HEK293T (cell line): ENCODE measurements around the gene DSPP.
"Not testable (repeated sequence)": the region's sequence is repeated elsewhere in the genome, so short reads cannot be mapped to it uniquely, and the experiment has no call there.

ENCODE experiments used
- CTCF ChIA-PET: fragments of 350-600 bp; formaldehyde crosslinking; extraction: SDS; loops from one replicate; lab custom pipeline; 2021; ENCODE audit warnings: antibody characterized with exemption, inconsistent platforms; lab: Yijun Ruan, JAX
- POLR2A ChIA-PET: fragments of 350-600 bp; formaldehyde crosslinking; extraction: SDS; loops from one replicate; lab custom pipeline; 2020; ENCODE audit warnings: antibody characterized with exemption, inconsistent platforms; lab: Yijun Ruan, JAX
- DNase-seq: peaks from one replicate; pipeline ENCODE4 v3.0.0; 2012; ENCODE audit warnings: mixed read lengths; ENCODE audit errors: extremely low spot score
- ARNT ChIP-seq: fragments of 450-650 bp; IDR thresholded peaks from 2 replicates; pipeline ENCODE4 v1.6.1; 2017; ENCODE audit warnings: mild to moderate bottlenecking
- BHLHE40 ChIP-seq: fragments of 450-650 bp; IDR thresholded peaks from 2 replicates; pipeline ENCODE4 v1.6.1; 2016; ENCODE audit warnings: mild to moderate bottlenecking, moderate library complexity, borderline replicate concordance
- CTBP1 ChIP-seq: fragments of 450-650 bp; IDR thresholded peaks from 2 replicates; pipeline ENCODE4 v1.6.1; 2016; ENCODE audit warnings: borderline replicate concordance
- ELF4 ChIP-seq: fragments of 450-650 bp; IDR thresholded peaks from 2 replicates; pipeline ENCODE4 v1.6.1; 2017; ENCODE audit warnings: antibody characterized with exemption
- FOXA1 ChIP-seq: fragments of 450-650 bp; IDR thresholded peaks from 2 replicates; pipeline ENCODE4 v1.6.1; 2016; ENCODE audit warnings: mild to moderate bottlenecking
- FOXK2 ChIP-seq: fragments of 450-650 bp; IDR thresholded peaks from 2 replicates; pipeline ENCODE4 v1.6.1; 2016; ENCODE audit warnings: mild to moderate bottlenecking
- FOXM1 ChIP-seq: fragments of 450-650 bp; IDR thresholded peaks from 2 replicates; pipeline ENCODE4 v1.6.1; 2017; ENCODE audit warnings: mild to moderate bottlenecking, borderline replicate concordance
- HDGF ChIP-seq: fragments of 450-650 bp; IDR thresholded peaks from 2 replicates; pipeline ENCODE4 v1.6.1; 2017; ENCODE audit warnings: antibody characterized with exemption, borderline replicate concordance
- L3MBTL2 ChIP-seq: fragments of 450-650 bp; conservative IDR thresholded peaks from 2 replicates; pipeline ENCODE4 v1.6.1; 2016; ENCODE audit warnings: mild to moderate bottlenecking
- LEF1 ChIP-seq: fragments of 450-650 bp; IDR thresholded peaks from 2 replicates; pipeline ENCODE4 v1.6.1; 2017; ENCODE audit warnings: mild to moderate bottlenecking, borderline replicate concordance
- NFRKB ChIP-seq: fragments of 450-650 bp; IDR thresholded peaks from 2 replicates; pipeline ENCODE4 v1.6.1; 2016; ENCODE audit warnings: mild to moderate bottlenecking, moderate library complexity
- SP1 ChIP-seq: fragments of 450-650 bp; IDR thresholded peaks from 2 replicates; pipeline ENCODE4 v1.6.1; 2017
- SUZ12 ChIP-seq: fragments of 450-650 bp; IDR thresholded peaks from 2 replicates; pipeline ENCODE4 v1.6.1; 2016; ENCODE audit warnings: mild to moderate bottlenecking
- TARDBP ChIP-seq: fragments of 450-650 bp; IDR thresholded peaks from 2 replicates; pipeline ENCODE4 v1.6.1; 2016
- ZNF384 ChIP-seq: fragments of 450-650 bp; IDR thresholded peaks from 2 replicates; pipeline ENCODE4 v1.6.1; 2016
- TF ChIP-seq, protein P1 (sequence below): fragments of 450-650 bp; IDR thresholded peaks from 2 replicates; pipeline ENCODE4 v1.6.1; 2016

DSPP gene

DNA sequence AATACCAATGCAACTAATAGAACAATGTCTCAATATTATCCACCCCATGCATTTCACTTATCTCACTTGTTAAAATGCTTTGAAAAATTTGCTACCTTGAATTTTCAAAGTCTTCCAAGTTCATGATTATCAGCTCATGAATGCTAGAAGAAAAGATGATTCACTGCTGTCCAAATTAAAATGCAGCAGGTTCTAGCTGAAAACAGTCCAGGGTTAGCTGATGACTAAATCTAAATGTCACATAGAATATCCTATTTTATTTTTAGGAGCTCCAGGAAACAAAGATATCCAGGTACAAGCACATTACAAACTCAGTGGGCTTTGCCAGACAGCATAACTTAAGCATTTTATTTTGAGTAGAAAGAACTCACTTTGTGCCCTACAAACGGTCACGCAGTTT, 41.1 kb upstream of the DSPP start:
- no peak for DNase-seq
- ChIA-PET POLR2A (no interaction called here), CTCF (no interaction called here)
- TF ChIP-seq LEF1 (no peak), HDGF (no peak), SP1 (no peak), TARDBP (no peak), FOXK2 (no peak), BHLHE40 (no peak), FOXA1 (no peak), ELF4 (no peak), CTBP1 (no peak), ZNF384 (no peak), L3MBTL2 (no peak), NFRKB (no peak), SUZ12 (no peak), ARNT (no peak), FOXM1 (no peak)
- TF ChIP-seq, protein P1, sequence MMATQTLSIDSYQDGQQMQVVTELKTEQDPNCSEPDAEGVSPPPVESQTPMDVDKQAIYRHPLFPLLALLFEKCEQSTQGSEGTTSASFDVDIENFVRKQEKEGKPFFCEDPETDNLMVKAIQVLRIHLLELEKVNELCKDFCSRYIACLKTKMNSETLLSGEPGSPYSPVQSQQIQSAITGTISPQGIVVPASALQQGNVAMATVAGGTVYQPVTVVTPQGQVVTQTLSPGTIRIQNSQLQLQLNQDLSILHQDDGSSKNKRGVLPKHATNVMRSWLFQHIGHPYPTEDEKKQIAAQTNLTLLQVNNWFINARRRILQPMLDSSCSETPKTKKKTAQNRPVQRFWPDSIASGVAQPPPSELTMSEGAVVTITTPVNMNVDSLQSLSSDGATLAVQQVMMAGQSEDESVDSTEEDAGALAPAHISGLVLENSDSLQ: no peak

DNA sequence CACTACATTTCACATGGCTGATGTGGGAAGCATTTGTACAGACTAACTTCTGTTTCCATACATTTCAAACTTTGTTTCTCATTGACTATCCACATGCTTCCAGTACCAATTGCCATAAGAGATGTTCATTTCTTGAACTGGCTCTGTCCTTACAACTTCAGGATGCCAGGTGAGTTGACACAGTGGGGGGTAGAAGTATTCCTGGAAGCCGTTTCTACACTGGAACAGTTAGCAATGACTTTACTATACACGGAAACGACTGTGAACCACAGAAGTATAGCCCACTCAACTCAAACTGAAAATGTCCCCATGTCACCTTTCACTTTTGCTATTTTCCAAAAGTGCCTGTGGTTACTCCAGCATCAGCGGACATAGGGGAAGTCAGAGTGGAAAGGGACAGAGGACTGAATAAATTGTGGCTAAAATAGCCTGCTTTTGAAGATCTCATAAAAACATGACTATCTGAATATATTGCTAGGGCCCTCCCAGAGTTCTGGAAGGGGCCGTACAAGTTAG, 38.0 kb upstream of the DSPP start:
- ChIA-PET POLR2A (no interaction called here), CTCF (no interaction called here)
- no peak for DNase-seq
- TF ChIP-seq BHLHE40: no peak
- no peak for TF ChIP-seq L3MBTL2
- no peak for TF ChIP-seq ZNF384
- TF ChIP-seq, protein P1: no peak
- TF ChIP-seq CTBP1: no peak
- no peak for TF ChIP-seq SUZ12
- no peak for TF ChIP-seq FOXA1
- no peak for TF ChIP-seq HDGF
- no peak for TF ChIP-seq TARDBP
- no peak for TF ChIP-seq NFRKB
- no peak for TF ChIP-seq FOXM1
- no peak for TF ChIP-seq FOXK2
- no peak for TF ChIP-seq ELF4
- no peak for TF ChIP-seq ARNT
- TF ChIP-seq LEF1: no peak

DNA sequence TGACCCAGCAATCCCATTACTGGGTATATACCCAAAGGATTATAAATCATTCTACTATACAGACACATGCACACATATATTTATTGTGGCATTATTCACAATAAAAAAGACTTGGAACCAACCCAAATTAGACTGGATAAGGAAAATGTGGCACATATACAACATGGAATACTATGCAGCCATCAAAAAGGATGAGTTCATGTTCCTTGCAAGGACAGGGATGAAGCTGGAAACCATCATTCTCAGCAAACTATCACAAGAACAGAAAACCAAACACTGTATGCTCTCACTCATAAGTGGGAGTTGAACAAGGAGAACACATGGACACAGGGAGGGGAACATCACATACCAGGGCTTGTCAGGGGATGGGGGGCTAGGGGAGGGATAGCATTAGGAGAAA, 34.0 kb upstream of the DSPP start:
- POLR2A ChIA-PET, DNase-seq, CTCF ChIA-PET: not testable (repeated sequence)

DNA sequence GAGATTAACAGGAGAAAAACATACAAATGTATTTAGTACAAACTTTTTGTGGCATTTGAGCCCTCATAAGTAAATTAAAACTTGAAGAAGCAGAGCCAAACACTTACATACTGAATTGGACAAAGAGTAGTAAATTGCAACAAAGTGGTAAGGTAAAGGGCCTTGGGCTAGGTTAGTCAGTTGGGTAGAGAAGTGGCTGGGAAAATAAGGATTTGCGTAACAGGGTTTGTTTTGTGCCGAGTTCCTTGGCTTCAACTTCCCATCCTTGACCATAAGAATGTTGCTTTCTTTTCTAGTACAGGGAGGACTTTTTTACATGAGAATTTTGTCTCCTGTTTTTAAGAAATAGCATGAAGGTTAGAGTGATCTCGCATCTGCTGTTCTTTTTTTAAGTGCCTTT, 33.3 kb upstream of the DSPP start:
- ChIA-PET CTCF (no interaction called here), POLR2A (no interaction called here)
- DNase-seq: no peak
- TF ChIP-seq, protein P1: no peak
- TF ChIP-seq ARNT: no peak
- no peak for TF ChIP-seq FOXA1

DNA sequence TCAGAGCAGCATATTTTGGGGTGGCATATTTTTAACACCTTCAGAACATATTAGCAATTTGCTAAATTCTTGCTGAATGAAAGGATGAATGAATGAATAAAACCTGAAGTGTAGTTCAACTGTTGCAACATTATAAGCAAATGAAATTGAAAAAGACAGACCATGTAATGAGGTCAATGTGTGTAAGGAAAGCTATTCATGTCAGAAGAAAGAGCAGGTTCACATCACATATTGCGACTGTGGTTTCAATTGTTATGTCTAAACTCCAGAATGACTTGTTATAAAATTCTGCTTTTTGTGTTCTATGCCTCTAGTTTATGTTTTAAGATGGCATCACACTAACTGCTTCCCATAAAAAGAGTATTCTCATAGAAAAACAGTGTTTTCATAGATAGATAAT, 32.9 kb upstream of the DSPP start:
- ChIA-PET POLR2A (no interaction called here), CTCF (no interaction called here)
- DNase-seq: no peak
- TF ChIP-seq, protein P1: no peak
- TF ChIP-seq SUZ12 (no peak), FOXA1 (no peak), TARDBP (no peak), HDGF (no peak), NFRKB (no peak), SP1 (no peak), L3MBTL2 (no peak), LEF1 (no peak), FOXM1 (no peak), ZNF384 (no peak), BHLHE40 (no peak), FOXK2 (no peak), ARNT (no peak)

DNA sequence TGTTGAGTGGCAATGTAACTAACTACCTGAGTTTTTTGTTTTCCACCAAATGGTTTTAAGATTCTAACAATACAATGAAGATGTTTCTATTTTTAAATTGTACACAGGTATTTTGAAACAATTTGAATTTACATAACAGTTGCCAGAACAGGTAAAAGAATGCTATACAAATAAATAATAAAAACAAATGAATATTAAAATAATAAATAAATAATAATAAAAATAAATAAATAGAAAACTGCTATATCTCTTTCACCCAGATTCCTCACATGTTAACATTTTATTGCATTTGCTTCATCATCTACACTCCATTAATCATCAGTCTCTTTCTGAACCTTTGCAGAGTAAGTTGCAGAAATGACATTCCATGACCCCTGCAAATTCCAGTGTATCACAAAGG, 32.3 kb upstream of the DSPP start:
- POLR2A ChIA-PET: no interaction called here
- CTCF ChIA-PET: no interaction called here
- DNase-seq: no peak
- TF ChIP-seq ELF4: no peak
- TF ChIP-seq ZNF384: no peak
- TF ChIP-seq HDGF: no peak
- TF ChIP-seq, protein P1: no peak
- no peak for TF ChIP-seq BHLHE40
- no peak for TF ChIP-seq NFRKB
- no peak for TF ChIP-seq TARDBP
- TF ChIP-seq L3MBTL2: no peak
- no peak for TF ChIP-seq FOXA1
- no peak for TF ChIP-seq ARNT
- TF ChIP-seq CTBP1: no peak
